ENCODE data around the gene KCNAB1.
"Not testable (repeated sequence)": the region's sequence is repeated elsewhere in the genome, so short reads cannot be mapped to it uniquely, and the experiment has no call there.

KCNAB1 gene

DNA sequence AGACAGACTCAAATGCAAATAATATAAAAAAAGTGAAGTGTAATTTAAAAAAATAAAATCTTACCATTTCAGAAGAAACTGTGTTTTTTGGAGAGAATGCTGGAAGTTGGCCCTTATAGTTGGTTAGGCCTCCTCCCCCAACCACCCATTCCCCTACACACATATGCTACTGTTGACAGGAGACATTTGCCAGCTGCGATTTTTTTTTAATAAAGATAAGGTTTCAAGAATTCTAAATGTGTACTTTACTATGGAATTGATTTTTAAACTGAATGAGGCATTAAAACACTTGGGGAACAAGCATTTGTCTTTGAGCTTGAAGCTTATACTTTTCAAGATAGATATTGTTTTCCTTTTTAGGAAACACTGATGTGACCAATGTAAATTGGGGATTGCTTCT is 438.9 kb downstream of the KCNAB1 start:
- DNase-seq, result no peak

DNA sequence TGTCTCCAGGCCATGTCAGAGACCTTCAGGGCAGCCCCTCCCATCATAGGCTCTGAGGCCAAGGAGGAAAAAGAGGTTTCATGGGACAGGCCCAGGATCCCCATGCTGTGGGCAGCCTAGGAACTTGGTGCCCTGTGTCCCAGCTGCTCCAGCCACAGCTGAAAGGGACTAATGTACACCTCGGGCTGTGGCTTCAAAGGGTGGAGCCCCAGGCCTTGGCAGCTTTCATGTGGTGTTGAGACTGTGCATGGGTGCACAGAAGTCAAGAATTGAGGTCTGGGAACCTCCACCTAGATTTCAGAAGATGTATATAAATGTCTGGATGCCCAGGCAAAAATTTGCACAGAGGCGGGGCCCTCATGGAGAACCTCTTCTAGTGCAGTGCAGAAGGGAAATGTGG is 441.2 kb downstream of the KCNAB1 start:
- DNase-seq, result no peak

DNA sequence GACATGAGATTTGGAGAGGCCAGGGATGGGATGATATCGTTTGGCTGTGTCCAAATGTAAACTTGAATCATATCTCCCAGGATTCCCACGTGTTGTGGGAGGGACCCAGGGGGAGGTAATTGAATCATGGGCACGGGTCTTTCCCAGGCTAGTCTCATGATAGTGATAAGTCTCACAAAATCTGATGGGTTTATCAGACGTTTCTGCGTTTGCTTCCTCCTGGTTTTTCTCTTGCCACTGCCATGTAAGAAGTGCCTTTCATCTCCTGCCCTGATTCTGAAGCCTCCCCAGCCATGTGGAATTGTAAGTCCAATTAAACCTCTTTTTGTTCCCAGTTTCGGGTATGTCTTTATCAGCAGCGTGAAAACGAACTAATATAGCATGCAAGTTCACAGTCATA is 442.1 kb downstream of the KCNAB1 start:
- DNase-seq, result not testable (repeated sequence)

DNA sequence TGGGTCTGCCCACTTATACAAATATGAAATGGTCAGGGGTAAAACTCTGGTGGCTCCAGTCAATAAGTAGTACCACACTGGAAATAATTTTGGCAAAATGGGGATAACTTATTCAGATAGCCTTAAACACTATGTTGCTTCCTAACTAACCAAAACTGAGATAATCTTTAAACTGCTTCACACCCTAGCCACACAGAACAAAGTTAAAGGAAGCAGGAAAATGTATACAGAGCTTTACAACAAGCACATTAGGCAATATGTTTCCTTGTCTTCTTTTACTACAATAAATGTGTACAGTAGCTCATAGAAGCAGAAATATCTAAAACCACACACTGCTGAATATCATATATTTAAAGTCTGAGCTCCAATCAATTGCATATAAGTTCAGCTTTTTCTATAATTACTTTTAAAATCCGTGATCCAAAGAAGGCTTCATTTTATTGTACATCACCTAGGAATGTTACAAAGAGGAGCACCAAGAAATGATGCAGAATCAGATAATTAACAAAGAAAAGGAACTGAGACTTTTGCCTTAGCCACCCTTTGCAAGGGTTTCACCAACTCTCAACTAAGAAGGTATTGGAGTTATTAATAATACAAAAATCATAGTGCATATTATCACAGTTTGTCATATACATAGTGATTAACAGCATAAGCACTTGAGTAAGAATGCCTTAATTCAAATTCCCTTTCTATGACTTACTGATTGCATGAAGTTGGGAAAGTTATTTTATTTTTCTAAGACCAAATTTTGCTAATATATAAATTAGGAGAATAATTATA is 443.7 kb downstream of the KCNAB1 start:
- no peak for DNase-seq

DNA sequence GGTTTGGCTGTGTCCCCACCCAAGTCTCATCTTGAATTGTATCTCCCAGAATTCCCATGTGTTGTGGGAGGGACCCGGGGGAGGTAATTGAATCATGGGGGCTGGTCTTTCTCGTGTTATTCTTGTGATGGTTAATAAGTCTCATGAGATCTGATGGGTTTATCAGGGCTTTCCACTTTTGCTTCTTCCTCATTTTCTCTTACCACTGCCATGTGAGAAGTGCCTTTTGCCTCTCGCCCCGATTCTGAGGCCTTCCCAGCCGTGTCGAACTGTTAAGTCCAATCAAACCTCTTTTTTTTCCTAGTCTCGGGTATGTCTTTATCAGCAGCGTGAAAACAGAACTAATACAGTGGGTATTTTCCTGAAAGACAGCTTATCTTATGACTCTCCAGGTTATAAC is 448.6 kb downstream of the KCNAB1 start:
- not testable (repeated sequence) for DNase-seq

DNA sequence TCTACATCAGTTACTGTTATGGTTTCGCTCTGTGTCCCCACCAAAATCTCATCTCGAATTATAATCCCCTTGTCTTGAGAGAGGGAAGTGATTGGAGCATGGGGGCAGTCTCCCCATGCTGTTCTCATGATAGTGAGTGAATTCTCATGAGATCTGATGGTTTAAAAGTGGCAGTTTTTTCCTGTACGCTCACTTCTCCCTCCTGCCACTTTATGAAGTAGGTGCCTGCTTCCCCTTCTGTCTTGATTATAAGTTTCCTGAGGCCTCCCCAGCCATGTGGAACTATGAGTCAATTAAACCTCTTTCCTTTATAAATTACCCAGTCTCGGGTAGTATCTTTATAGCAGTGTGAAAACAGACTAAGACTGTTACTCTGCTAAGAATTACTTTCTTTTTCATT is 449.5 kb downstream of the KCNAB1 start:
- not testable (repeated sequence) for DNase-seq

DNA sequence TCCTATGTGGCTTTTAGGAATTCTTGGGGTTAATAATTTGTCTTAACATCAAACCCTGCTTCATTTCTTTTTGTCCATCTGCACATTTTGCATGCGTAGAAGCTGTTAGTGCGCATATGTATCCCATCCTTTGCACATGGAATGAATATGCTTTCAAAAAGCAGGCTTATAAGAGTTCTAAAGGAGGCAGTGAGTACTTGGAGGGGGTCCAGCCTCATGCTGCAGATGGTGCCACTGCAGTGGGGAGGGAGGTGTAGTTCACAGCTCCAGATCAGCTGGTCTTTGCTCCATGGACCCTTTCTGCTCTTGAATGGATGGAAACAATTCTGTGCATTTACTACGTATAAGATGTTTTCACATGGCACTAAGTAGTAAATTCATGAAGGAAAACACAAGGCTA is 455.3 kb downstream of the KCNAB1 start:
- DNase-seq, result peak in 10 of 56 donors; percentile 1 to 34 (median 11)

DNA sequence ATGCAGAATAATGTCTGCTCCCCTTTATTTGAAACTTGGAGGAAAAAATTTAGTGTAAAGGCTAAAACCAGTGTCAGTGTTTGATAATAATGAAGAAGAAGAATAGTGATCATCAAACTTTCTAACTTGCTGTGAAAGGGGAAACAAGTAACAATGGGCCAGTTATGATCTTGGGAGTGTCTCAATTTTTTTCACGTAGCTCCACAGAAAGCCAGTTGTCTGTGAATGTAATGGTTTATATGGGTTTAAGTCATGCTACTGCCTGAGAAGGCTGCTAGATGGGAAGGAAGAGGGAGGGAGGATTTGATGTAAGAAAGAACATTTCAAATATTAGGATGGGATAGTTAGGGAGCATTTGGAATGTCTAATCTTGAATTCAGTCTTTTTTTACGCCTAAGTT is 455.7 kb downstream of the KCNAB1 start:
- no peak for DNase-seq

DNA sequence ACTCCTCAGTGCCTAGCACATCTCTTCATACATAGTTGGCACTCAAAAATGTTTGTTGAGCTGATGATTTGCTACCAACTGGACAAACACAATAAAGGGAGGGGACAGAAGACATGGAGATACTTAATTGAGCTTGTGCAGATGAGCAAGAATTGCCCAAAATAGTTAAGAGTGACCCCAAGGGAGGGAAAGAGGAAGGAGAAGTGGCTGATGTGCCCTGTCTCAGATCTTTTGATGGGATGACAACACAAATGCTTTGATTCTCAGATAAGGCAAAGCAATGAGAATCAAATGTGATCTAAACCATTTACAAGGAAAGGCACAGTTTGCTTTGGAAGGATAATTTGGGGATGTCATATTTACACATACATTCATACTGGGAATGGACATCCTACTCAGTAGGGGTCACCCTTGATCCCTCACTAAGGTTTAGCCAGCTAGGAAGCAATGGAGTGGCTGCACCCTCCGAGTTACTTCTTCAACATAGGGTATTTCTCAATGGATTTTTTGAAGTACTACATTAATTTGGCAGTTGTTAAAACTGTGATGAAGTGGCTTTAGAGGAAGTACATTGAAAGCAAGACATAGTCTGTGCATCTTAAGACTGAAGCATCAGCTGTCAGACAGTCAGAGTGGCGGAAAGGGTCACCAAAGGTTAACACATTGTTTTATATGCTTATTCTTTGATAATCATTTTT is 456.4 kb downstream of the KCNAB1 start:
- DNase-seq, result no peak

DNA sequence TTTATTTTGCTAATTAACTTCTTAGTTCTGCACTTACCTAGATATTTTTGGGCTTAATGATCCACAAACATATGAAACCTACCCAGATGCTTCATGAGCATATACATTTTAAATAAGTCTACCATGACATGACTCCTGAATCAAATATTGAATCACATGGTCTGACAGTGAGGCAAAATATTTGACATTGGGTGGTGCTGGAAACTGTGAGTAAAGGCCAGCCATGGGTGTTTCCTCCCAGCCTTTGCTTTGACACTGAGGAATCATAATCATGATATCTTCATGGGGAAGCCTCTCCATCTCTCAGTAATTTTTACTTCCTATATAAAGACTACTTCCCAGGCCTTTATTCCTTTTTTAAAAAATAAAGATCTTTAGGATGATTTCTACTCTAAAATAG is 457.4 kb downstream of the KCNAB1 start:
- DNase-seq, result no peak

DNA sequence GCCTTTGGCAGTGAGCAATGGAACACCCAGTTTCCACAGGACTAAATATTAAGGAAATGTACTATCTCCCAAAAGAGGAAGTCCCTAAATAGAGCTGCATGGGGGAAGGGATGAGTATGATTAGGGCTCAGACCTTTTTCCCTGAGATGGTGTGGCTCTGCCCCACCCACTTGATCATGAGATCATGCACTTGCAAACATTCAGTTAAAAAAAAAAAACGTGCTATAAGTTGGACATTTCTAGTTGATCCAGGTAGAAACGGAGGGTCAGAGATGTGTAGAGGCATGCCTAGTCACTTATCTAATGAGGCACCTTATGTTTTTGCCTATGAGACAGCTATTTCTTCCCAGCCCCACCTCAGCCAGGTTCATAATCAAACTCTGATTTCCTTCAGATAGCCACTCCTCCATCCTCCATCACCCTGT is 459.1 kb downstream of the KCNAB1 start:
- DNase-seq, result no peak

DNA sequence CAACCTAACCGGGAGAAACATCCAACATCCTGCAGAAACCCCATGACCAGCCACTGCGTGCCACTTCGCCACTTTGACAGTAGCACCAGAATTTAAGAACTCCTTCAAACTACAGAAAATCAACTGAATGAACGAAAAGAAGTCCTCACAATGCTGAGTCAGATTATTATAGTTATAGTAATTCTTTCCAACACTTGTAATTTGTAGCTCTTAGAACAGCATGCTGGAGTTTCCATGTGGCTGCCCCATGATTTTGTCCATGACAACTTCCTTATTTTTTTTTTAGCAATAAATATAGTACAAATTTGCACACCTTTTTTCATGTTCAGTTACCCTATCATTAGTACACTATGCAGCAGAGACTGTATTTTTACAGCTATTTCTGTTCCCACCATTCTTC is 460.7 kb downstream of the KCNAB1 start:
- DNase-seq, result no peak

DNA sequence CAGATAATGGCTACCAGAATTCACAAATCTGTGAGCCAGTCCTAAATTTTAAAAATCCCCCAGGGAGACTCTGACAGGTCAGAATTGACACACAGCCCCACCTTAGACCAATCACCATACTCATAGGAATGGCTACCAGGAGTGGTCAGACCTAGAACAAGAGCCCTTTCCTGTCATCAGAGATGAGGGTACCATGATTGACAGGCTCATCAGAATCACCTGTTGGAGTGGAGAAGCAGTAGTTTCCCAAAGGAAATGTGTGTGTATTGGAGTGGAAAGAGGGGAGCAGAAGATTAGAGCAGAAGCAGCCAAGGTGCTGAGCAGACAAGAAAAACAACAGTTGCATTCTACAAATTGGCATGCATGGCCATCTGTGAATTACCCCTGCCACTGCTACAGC is 461.6 kb downstream of the KCNAB1 start:
- no peak for DNase-seq

DNA sequence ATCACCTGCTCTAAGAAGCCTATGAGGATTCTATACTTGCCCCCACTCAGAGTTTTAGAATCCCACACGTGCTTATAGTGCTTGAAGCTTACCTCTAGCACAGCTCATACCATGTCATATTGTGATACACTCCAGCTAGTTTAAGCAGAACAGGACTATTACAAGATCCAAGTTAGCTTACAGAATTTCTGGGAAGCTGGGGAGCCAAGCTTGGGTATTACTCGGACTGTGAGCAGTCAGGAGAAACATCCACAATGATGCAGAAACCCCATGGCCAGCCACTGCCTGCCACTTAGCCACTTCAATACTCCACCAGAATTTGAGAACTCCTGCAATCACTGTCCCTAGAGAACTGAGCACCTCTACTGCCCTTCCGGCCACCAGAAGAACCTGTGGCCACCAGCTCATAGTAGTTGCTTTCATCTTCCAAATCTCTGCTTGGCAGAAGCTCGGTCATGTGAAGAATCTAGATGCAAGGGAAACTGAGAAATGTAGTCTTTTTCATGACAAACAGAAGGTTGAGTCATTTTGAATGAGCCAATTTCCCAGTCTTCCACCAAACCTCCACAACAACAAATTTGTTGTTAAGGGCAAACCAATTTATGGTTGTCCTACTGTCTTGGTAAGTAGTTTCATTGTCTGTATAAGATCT is 462.3 kb downstream of the KCNAB1 start:
- no peak for DNase-seq

DNA sequence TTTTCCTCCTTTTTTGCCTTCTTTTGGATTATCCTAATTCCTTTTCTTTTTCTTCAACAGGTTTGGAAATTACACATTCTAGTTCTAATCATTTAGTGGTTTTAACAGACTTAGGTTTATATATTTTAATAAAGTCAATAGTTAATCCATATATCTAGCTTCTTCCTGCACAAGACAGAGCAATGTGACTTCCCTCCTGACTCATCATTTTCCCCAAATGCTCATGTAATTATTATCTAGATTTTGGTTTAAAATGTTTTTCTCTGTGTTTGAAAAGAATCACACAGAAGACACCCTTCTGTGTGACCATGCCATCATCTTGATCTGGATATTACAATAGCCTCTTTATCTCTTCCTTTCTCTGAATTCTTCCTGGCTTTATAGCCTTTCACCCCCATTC is 463.1 kb downstream of the KCNAB1 start:
- DNase-seq, result no peak

DNA sequence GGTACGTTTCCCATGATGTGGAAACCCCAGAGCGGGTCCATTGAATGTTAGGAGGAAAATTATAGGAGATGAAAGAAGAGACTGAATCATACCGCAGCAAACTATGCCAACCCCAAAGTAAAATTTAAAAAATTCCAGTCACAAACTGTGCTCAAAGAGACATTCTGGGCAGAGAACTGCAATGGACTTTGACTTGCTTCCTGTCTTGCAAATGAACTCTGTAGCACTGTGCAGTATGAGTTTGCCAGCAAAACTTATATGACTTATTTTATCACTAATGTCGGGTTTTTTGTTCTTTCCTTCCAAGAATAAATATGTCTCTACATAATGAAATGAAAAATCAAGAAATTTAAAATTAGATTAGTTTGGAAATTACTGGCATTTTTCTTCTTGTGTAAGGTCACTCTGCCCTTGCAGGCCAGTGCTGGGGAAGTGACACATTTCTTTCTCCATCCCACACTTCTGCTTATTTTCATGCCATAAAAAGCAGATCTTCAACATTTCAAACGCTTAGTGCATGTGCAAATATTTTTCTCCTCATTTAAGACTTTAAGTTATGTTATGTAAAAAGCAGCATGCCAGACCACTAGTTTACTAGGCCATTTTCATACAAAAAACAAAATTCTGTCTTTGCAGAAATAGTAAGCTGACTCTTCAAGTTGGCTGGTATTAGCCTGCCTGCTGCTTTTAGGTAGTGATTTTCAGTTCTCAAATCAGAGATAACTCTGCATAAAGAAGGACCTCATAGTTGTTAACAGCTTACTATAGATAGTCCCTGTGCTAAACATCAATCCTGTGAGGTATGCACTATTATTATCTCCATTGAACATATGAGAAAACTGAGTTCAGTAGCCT is 466.8 kb downstream of the KCNAB1 start:
- no peak for DNase-seq

DNA sequence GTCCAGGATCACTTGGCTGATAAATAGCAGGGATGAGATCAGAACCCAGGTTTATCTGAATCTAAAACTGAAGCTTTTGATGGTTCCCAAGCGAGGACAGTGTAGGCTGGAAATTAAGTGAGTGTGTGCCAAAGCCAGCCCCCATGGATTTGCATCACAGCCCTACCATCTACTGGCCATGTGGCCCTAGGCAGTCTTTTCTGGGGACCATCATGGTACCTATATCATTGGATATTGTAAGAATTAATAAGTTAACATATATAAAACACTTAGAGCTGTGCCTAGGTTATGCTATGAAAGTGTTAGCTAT is 467.3 kb downstream of the KCNAB1 start:
- DNase-seq, result no peak

All from nucleus accumbens (tissue), 56 donors.